Suprapubic skin (tissue), 4 donors: ENCODE data around the gene SNUPN.

ENCODE experiments used
- CTCF ChIP-seq, 2 donors: fragments of 200-600 bp in 1 of 2; fragments of 450-650 bp in 1 of 2; sonication (generic) in 1 of 2; IDR thresholded peaks; one replicate each; pipeline ENCODE4 v1.5.1; 2016 to 2019; ENCODE audit warnings: antibody characterized with exemption in 2 of 2, mild to moderate bottlenecking in 1 of 2, moderate library complexity in 1 of 2
- POLR2A ChIP-seq, 2 donors: fragments of 450-650 bp; IDR thresholded peaks; one replicate each; pipeline ENCODE4 v1.6.1; 2017; ENCODE audit warnings: antibody characterized with exemption in 2 of 2, mild to moderate bottlenecking in 2 of 2, moderate library complexity in 2 of 2
- POLR2AphosphoS5 ChIP-seq, 3 donors: sonication (generic); formaldehyde crosslinking; IDR thresholded peaks; one replicate each; pipeline ENCODE4 v1.6.1; 2017; ENCODE audit warnings: antibody characterized with exemption in 3 of 3

DNA sequence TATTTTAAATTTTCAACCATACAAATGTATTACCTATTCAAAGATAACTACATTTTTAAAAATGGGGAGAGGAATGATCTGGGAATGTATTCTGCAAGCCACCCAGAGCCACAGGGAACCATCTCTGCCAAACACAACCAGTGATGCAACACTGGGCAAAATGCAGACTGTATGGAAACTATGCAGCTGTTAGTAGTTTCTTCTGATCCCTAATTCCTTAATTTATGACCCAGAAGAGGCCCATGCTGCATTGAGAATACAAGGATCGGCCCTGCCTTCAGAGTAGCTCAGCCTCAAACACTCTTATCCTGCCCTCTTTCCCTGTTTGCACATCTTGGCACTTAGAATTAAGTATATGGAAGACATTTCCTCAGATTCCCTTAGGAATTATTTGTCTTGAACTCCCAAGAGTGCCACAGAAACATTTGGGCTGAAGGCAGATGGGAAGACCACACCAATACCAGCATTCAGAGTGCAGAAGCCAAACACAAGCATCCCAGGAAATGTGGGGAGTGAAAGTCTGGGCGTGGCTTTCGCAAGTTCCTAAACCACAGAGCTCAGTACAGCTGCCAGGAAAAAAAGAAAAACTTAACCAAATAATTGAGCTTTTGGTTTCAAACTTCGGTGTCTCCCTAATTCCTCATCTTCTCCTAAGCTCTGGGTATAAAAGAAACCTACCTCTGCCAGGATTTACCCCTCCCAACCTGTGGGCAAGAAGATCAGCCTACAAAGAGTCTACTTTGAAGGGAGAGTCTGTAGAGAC lies 5.3 kb downstream of the SNUPN start:
- TF ChIP-seq POLR2A (IDR thresholded peaks at IDR 0.05) (no peak), CTCF (IDR thresholded peaks at IDR 0.05) (no peak), POLR2AphosphoS5 (IDR thresholded peaks at IDR 0.05) (no peak)
